Neural progenitor cell (in vitro differentiated cells): Measurements from ENCODE around the gene TMPRSS13.

Source experiments
- EZH2 ChIP-seq: fragments of 200-600 bp; sonication (generic); IDR thresholded peaks from 2 replicates; pipeline ENCODE4 v1.6.1; 2017; ENCODE audit warnings: antibody characterized with exemption, mild to moderate bottlenecking, moderate library complexity
- EZH2phosphoT487 ChIP-seq: fragments of 200-600 bp; sonication (generic); IDR thresholded peaks from 2 replicates; pipeline ENCODE4 v1.6.1; 2017; ENCODE audit warnings: antibody characterized with exemption
- TF ChIP-seq, protein P1 (sequence below): fragments of 200-600 bp; sonication (generic); IDR thresholded peaks from 2 replicates; pipeline ENCODE4 v1.5.1; 2017; ENCODE audit warnings: antibody characterized with exemption, mild to moderate bottlenecking

DNA sequence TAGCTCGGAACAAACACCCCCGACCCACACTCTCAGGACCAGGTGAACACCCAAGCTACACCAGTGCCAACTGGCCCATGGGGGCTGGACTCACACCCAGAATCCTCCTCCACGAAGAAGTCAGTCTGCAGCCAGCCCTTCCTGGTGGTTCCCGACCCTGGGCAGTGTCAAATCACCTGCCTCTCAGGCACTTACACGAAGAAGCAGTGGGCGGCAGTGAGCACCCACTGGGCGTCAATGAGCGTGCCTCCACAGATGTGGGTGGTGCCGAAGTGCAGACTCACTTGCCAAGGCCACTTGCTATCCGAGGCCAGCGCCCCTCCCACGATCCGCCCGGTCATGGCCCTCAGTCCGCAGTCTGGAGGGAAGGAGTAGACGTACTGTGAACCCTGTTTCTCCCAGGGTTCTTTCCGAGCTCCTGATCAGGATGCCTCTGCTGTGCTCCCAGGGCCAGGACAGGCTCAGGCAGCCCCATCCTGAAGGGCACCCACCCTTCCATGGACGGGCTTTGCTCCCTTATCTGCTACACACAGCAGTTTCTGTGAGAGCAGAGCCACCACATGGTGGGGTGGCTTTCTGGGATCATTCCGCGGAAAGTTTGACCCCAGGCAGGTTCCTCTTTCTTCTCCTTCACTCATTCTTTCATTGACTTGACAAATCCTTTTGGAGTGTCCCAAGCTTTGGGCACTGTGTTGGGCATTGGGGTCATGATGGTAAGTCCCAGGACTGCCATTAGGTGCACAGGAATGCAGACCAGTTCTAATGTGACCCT, 19.4 kb downstream of the TMPRSS13 start:
- TF ChIP-seq EZH2, result no peak
- TF ChIP-seq, protein P1, sequence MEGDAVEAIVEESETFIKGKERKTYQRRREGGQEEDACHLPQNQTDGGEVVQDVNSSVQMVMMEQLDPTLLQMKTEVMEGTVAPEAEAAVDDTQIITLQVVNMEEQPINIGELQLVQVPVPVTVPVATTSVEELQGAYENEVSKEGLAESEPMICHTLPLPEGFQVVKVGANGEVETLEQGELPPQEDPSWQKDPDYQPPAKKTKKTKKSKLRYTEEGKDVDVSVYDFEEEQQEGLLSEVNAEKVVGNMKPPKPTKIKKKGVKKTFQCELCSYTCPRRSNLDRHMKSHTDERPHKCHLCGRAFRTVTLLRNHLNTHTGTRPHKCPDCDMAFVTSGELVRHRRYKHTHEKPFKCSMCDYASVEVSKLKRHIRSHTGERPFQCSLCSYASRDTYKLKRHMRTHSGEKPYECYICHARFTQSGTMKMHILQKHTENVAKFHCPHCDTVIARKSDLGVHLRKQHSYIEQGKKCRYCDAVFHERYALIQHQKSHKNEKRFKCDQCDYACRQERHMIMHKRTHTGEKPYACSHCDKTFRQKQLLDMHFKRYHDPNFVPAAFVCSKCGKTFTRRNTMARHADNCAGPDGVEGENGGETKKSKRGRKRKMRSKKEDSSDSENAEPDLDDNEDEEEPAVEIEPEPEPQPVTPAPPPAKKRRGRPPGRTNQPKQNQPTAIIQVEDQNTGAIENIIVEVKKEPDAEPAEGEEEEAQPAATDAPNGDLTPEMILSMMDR, result no peak
- no peak for TF ChIP-seq EZH2phosphoT487
